Activated CD4-positive, alpha-beta T cell treated with anti-CD3 and anti-CD28 coated beads for 36 hours (primary cell): Measurements from ENCODE around the gene XAF1. TPM values are rescaled to one million over a fixed set of nuclear protein-coding genes. Genes with fewer than 3 reads are reported as not detected.
"Not testable (repeated sequence)": the region's sequence is repeated elsewhere in the genome, so short reads cannot be mapped to it uniquely, and the experiment has no call there.

Experiments used
- ATAC-seq: fragments of 200-7000 bp; cut with Tn5 transposase; one replicate; pipeline ENCODE4 v1.10.0; 2021; ENCODE audit warnings: mild to moderate bottlenecking, moderate library complexity
- CTCF ChIA-PET: fragments of 350-600 bp; sonication (Branson Sonifier 250); formaldehyde crosslinking; loops from one replicate; lab custom pipeline; 2021; ENCODE audit warnings: antibody characterized with exemption; lab: Charles Lee
- POLR2A ChIA-PET: fragments of 350-600 bp; sonication (Branson Sonifier 250); formaldehyde crosslinking; loops from one replicate; lab custom pipeline; 2021; ENCODE audit warnings: antibody characterized with exemption, inconsistent platforms; lab: Charles Lee
- DNase-seq: peaks from one replicate; pipeline ENCODE4 v3.0.0-alpha.2; 2020
- H3K27ac Mint-ChIP-seq: one replicate; pipeline ENCODE4 v1.8.0; 2021; ENCODE audit warnings: mixed read lengths
- H3K27me3 Mint-ChIP-seq: one replicate; pipeline ENCODE4 v1.8.0; 2021; ENCODE audit warnings: mixed read lengths
- H3K36me3 Mint-ChIP-seq: one replicate; pipeline ENCODE4 v1.8.0; 2021; ENCODE audit warnings: low read depth, mixed read lengths
- H3K4me1 Mint-ChIP-seq: one replicate; pipeline ENCODE4 v1.8.0; 2021; ENCODE audit warnings: mixed read lengths
- H3K4me3 Mint-ChIP-seq: one replicate; pipeline ENCODE4 v1.8.0; 2021; ENCODE audit warnings: mild to moderate bottlenecking, moderate library complexity, mixed read lengths
- H3K9me3 Mint-ChIP-seq: one replicate; pipeline ENCODE4 v1.8.0; 2021; ENCODE audit warnings: low read depth, mixed read lengths
- intact Hi-C, 2 experiments: fragments of 100-400 bp; cut with DNase I in 1 of 2; cut with micrococcal nuclease in 1 of 2; formaldehyde crosslinking; loops; one replicate each; pipeline versions ENCODE4 v1.14.2 to v1.15.1; 2022 to 2024; cut with DNase I, micrococcal nuclease
- total RNA-seq, 2 experiments: library from RNA; stranded (reverse); gene quantifications; one replicate each; pipeline ENCODE4 v1.2.3, GENCODE V29; 2021

XAF1 gene
- total RNA-seq, 2 experiments from 2014 or later = 47.7 to 48.6 TPM

- no peaks in the 10 kb centered on the region for H3K9me3 Mint-ChIP-seq
- no peak overlapping the region for H3K4me3 Mint-ChIP-seq
- H3K27me3 Mint-ChIP-seq = peaks cover 3% of the 10 kb centered on the region
- CTCF ChIA-PET = interaction anchor here (0.7 to 0.9 kb wide), 4 partner anchors 16 to 340 kb away, joined by 3 read pairs; no protein-coding TSS in a partner anchor
- no peak for ATAC-seq
- intact Hi-C loops = loop anchor here in 1 of 2 experiments (1.0 to 5.0 kb wide), 2 partner anchors 134 to 328 kb away; no protein-coding TSS in a partner anchor
- H3K36me3 Mint-ChIP-seq = no peaks in the 10 kb centered on the region
- DNase-seq = peak; percentile 39
- H3K4me1 Mint-ChIP-seq = no peaks in the 10 kb centered on the region
- POLR2A ChIA-PET = no interaction called here
- no peak overlapping the region for H3K27ac Mint-ChIP-seq
Observed at GRCh38 chr17:6800422-6801027, 44.7 kb downstream of the XAF1 start.

DNA sequence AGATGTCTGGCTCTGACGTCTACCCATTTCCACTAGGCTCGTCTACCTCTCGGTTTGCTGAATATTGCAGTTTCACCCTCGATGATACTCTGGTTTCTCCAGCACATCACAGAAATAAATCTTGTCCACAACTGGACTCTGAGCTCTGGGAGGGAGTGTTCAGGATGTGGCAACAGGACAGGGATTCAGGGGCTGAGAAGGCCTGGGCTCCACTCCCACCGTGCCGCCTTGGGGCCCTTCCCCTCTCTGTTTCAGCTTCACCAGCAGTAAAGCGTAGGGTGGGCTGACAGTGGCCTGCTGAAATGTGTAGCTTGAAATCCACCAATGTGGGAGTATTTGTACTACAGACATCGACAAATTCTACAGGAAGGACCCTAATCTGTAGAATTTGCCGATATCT, 55.7 kb downstream of the XAF1 start:
- H3K36me3 Mint-ChIP-seq = no peaks in the 10 kb centered on the region
- DNase-seq (no peak), ATAC-seq (no peak)
- H3K4me1 Mint-ChIP-seq = no peaks in the 10 kb centered on the region
- intact Hi-C loops = no loop called here
- POLR2A ChIA-PET = no interaction called here
- H3K27me3 Mint-ChIP-seq = peaks cover 23% of the 10 kb centered on the region
- H3K9me3 Mint-ChIP-seq = no peaks in the 10 kb centered on the region
- no peak overlapping the region for H3K4me3 Mint-ChIP-seq
- CTCF ChIA-PET = interaction anchor here (0.6 kb wide), 1 partner anchor 46 kb away, joined by 3 read pairs; no protein-coding TSS in a partner anchor
- no peak overlapping the region for H3K27ac Mint-ChIP-seq

GRCh38 chr17:6812295-6812694, 56.4 kb downstream of the XAF1 start:
- Mint-ChIP-seq H3K36me3 (no peaks in the 10 kb centered on the region), H3K4me1 (no peaks in the 10 kb centered on the region), H3K27ac (no peak overlapping the region), H3K27me3 (peaks cover 23% of the 10 kb centered on the region), H3K4me3 (no peak overlapping the region), H3K9me3 (no peaks in the 10 kb centered on the region)
- intact Hi-C loops = no loop called here
- POLR2A ChIA-PET = no interaction called here
- ATAC-seq (no peak), DNase-seq (no peak)
- CTCF ChIA-PET = no interaction called here

DNA sequence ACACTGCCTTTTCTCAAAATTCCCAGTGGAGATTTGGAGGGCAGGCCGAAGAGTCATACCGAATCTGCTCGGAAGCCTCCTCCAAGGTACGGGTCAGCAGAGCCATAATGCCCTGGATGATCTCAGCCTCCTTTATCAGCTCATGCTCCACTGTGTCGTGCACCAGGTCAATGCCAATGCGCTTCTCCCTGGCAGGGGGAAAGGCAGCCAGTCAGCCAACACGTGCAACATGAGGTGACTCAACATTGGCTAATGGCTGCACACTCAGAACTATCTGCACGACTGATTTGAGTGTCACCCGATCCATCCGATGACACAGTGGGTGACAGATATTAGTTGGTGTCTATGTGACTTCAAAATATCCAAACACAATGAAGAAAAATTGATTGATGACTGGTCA, 59.9 kb downstream of the XAF1 start:
- Mint-ChIP-seq H3K4me1 (no peaks in the 10 kb centered on the region), H3K27ac (no peak overlapping the region), H3K9me3 (no peaks in the 10 kb centered on the region), H3K4me3 (no peak overlapping the region), H3K36me3 (no peaks in the 10 kb centered on the region), H3K27me3 (peaks cover 21% of the 10 kb centered on the region)
- intact Hi-C loops = no loop called here
- peak; percentile 15 for DNase-seq
- ChIA-PET POLR2A (no interaction called here), CTCF (no interaction called here)
- peak; percentile 36 for ATAC-seq

DNA sequence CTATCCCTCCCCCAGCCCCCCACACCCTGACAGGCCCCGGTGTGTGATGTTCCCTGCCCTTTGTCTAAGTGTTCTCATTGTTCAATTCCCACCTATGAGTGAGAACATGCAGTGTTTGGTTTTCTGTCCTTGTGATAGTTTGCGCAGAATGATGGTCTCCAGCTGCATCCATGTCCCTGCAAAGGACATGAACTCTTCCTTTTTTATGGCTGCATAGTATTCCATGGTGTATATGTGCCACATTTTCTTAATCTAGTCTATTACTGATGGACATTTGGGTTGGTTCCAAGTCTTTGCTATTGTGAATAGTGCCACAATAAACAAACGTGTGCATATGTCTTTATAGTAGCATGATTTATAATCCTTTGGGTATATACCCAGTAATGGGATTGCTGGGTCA, 60.5 kb downstream of the XAF1 start:
- H3K27ac Mint-ChIP-seq, CTCF ChIA-PET, POLR2A ChIA-PET, ATAC-seq, DNase-seq, H3K4me3 Mint-ChIP-seq, H3K9me3 Mint-ChIP-seq, H3K36me3 Mint-ChIP-seq, H3K4me1 Mint-ChIP-seq, intact Hi-C loops: not testable (repeated sequence)
- peaks cover 23% of the 10 kb centered on the region for H3K27me3 Mint-ChIP-seq

GRCh38 chr17:6818938-6819337, 63.1 kb downstream of the XAF1 start:
- CTCF ChIA-PET = interaction anchor here (1.3 kb wide), 1 partner anchor 9 kb away, joined by 3 read pairs; no protein-coding TSS in a partner anchor
- H3K4me3 Mint-ChIP-seq = no peak overlapping the region
- H3K27ac Mint-ChIP-seq = no peak overlapping the region
- no peak for ATAC-seq
- no peaks in the 10 kb centered on the region for H3K36me3 Mint-ChIP-seq
- peaks cover 21% of the 10 kb centered on the region for H3K27me3 Mint-ChIP-seq
- H3K4me1 Mint-ChIP-seq = no peaks in the 10 kb centered on the region
- no peak for DNase-seq
- intact Hi-C loops = no loop called here
- POLR2A ChIA-PET = interaction anchor here (0.6 kb wide), 1 partner anchor 146 kb away, joined by 3 read pairs; no protein-coding TSS in a partner anchor
- H3K9me3 Mint-ChIP-seq = no peaks in the 10 kb centered on the region

- Mint-ChIP-seq H3K4me3 (no peak overlapping the region), H3K4me1 (no peaks in the 10 kb centered on the region), H3K27ac (no peak overlapping the region), H3K9me3 (no peaks in the 10 kb centered on the region), H3K27me3 (peaks cover 26% of the 10 kb centered on the region), H3K36me3 (no peaks in the 10 kb centered on the region)
- POLR2A ChIA-PET = no interaction called here
- DNase-seq (no peak), ATAC-seq (peak; percentile 33)
- CTCF ChIA-PET = interaction anchor here (0.6 to 0.8 kb wide), 3 partner anchors 20 to 130 kb away, joined by 3 read pairs; no protein-coding TSS in a partner anchor
- intact Hi-C loops = no loop called here
Observed at GRCh38 chr17:6823011-6823442, 67.2 kb downstream of the XAF1 start.

Other genes starting within 250 kb of the XAF1 start
- gene PITPNM3, start 199.5 kb upstream of the XAF1 start, total RNA-seq = under 1 TPM; 0.69 to 0.72 TPM
- 10 to 100 TPM; 17.1 to 24.9 TPM for gene KIAA0753, start 115.3 kb upstream of the XAF1 start, total RNA-seq
- gene TXNDC17, start 115.0 kb upstream of the XAF1 start, total RNA-seq = 100 to 1,000 TPM in 1 of 2 experiments, 10 to 100 TPM in 1; 52.4 to 122 TPM
- 10 to 100 TPM; 17.7 to 24.5 TPM for gene MED31, start 104.4 kb upstream of the XAF1 start, total RNA-seq
- gene C17orf100, start 104.3 kb upstream of the XAF1 start, total RNA-seq = 1 to 10 TPM; 1.6 to 2.0 TPM
- gene SLC13A5, start 42.7 kb upstream of the XAF1 start, total RNA-seq = not detected
- gene FBXO39, start 20.2 kb downstream of the XAF1 start, total RNA-seq = under 1 TPM; 0.19 to 0.27 TPM
- not detected for gene TEKT1, start 75.7 kb downstream of the XAF1 start, total RNA-seq
- not detected for gene ALOX12, start 240.0 kb downstream of the XAF1 start, total RNA-seq